HG03378 (cell line): ENCODE results near the gene CCDC88A.
"Not testable (repeated sequence)": the region's sequence is repeated elsewhere in the genome, so short reads cannot be mapped to it uniquely, and the experiment has no call there.

Source experiments
- ATAC-seq: cut with Tn5 transposase; IDR thresholded peaks from one replicate; pipeline ENCODE4 v1.9.1; 2021; ENCODE audit warnings: mild to moderate bottlenecking, moderate library complexity; ENCODE audit not compliant: unreplicated experiment

Gene CCDC88A

GRCh38 chr2:55241582-55241981, 178.1 kb downstream of the CCDC88A start:
- ATAC-seq = not testable (repeated sequence)

DNA sequence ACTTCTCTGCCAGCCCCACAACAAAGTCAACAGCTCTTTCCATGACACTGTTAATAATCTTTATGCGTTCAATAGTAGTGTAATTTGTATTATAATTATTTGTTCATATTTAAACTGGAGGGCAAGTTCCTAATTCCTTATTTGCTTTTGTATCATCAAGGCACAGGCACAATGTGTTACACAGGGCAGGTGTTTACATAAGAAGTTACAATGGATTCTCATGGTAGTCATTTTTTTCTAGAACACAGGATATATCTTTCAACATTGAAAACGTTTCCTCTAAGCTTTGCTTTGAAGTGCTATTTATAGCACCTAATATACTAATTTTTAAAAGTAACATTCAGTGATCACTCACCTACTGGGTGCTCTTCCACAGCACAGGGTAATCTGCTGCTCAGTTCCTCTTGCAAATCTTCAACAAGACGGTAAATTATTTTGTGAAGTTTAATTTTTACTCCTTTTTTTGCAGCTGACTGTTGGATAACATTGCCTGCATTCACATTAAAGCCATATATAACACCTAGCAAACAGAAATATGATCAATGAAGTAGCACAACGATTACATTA, 179.9 kb downstream of the CCDC88A start:
- no peak for ATAC-seq
